Measurements from ENCODE around the gene PLIN3. TPM values are rescaled to one million over a fixed set of nuclear protein-coding genes. Genes with fewer than 3 reads are reported as not detected.
A peak's percentile ranks its signal among the peaks of the same experiment; 100 is the strongest.

PLIN3 gene
- total RNA-seq: 10 to 100 TPM; 18.4 to 28.0 TPM

- ATAC-seq: peak; percentile 96
- intact Hi-C loops (cut with DNase I): no loop called here
- 5 to 10% methylated on average over 9 to 33 of the region's 46 CpGs for WGBS, 2 donors
- H3K9me3 ChIP-seq: no peaks in the 10 kb centered on the region
- no peaks in the 10 kb centered on the region for H3K27me3 ChIP-seq
- DNase-seq: peak; percentile 96 to 97 (median 96)
- peak within 1 kb of the TSS; percentile 53 to 82 (median 67) for H3K27ac ChIP-seq
- peak in 2 of 3 donors; percentile 61 to 75 for TF ChIP-seq POLR2A (IDR thresholded peaks at IDR 0.05)
- TF ChIP-seq, protein P1, sequence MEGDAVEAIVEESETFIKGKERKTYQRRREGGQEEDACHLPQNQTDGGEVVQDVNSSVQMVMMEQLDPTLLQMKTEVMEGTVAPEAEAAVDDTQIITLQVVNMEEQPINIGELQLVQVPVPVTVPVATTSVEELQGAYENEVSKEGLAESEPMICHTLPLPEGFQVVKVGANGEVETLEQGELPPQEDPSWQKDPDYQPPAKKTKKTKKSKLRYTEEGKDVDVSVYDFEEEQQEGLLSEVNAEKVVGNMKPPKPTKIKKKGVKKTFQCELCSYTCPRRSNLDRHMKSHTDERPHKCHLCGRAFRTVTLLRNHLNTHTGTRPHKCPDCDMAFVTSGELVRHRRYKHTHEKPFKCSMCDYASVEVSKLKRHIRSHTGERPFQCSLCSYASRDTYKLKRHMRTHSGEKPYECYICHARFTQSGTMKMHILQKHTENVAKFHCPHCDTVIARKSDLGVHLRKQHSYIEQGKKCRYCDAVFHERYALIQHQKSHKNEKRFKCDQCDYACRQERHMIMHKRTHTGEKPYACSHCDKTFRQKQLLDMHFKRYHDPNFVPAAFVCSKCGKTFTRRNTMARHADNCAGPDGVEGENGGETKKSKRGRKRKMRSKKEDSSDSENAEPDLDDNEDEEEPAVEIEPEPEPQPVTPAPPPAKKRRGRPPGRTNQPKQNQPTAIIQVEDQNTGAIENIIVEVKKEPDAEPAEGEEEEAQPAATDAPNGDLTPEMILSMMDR (IDR thresholded peaks at IDR 0.05): no peak
- peak within 1 kb of the TSS; percentile 30 to 39 for H3K4me3 ChIP-seq
- no peaks in the 10 kb centered on the region for H3K36me3 ChIP-seq (replicated peaks in 1 of 2; ENCODE audit: insufficient read depth in 1 of 2, low read depth in 2 of 2)
- peaks cover 10% of the 10 kb centered on the region for H3K4me1 ChIP-seq
Measured at GRCh38 chr19:4867534-4868285, at the start of gene PLIN3. Gene PLIN3, minus strand, starts transcription at chr19:4867667. Its CDS starts 6,273 bp downstream, at chr19:4861394.

DNA sequence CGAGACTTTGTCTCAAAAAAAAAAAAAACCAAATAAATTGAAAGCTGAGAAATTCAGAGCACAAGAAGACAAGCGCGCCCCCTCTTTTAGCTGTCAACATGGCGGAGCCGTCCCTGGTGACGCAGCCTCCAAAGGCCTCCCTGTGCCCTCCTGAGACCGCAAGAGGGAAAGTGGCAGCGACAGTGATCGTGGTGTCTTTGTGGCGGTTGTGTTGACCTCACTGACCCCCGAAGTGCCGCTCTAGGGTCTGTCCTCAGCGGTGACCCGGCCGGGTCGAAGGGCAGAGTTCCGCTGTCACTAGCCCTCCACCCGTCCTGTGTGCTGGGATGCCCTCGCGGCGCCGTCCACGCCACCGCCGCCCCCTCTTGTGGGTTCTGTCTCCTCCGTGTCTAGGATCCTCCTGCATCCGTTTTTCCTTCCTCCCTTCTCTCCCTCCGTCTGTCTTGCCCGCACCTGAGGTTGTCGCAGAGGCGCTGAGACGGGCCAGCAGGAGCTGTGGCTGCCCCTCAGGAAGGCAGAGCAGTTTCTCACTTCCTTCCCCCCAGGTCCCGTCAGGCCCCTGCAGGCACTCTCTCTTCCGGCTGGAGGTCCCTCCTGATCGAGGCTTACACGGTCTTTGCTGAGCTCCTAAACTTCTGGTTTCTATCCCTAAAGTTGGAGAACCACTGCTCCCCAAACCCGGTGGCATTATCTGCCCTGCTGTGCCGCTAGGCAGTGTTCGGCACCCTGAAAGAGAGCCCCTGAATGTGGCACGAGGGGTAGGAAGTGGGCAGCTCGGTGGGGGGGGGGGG is 49.0 kb upstream of the PLIN3 start:
- H3K9me3 ChIP-seq: no peaks in the 10 kb centered on the region
- DNase-seq: no peak
- WGBS, 2 donors: 70 to 89% methylated on average over 35 to 41 of the region's 41 CpGs
- ATAC-seq: no peak
- intact Hi-C loops (cut with DNase I): no loop called here
- H3K27me3 ChIP-seq: no peaks in the 10 kb centered on the region
- TF ChIP-seq POLR2A (IDR thresholded peaks at IDR 0.05): no peak
- TF ChIP-seq, protein P1 (IDR thresholded peaks at IDR 0.05): no peak
- H3K4me3 ChIP-seq: no peak overlapping the region
- H3K27ac ChIP-seq: peak overlapping the region in 1 of 4 donors; percentile 36
- H3K4me1 ChIP-seq: peaks cover 7% of the 10 kb centered on the region
- no peaks in the 10 kb centered on the region for H3K36me3 ChIP-seq (replicated peaks in 1 of 2; ENCODE audit: insufficient read depth in 1 of 2, low read depth in 2 of 2)

- intact Hi-C loops (cut with DNase I): loop anchor here (5.0 kb wide), 1 partner anchor 103 kb away; no protein-coding TSS in a partner anchor
- ATAC-seq: no peak
Measured at GRCh38 chr19:4914736-4915501, 47.5 kb upstream of the PLIN3 start.

DNA sequence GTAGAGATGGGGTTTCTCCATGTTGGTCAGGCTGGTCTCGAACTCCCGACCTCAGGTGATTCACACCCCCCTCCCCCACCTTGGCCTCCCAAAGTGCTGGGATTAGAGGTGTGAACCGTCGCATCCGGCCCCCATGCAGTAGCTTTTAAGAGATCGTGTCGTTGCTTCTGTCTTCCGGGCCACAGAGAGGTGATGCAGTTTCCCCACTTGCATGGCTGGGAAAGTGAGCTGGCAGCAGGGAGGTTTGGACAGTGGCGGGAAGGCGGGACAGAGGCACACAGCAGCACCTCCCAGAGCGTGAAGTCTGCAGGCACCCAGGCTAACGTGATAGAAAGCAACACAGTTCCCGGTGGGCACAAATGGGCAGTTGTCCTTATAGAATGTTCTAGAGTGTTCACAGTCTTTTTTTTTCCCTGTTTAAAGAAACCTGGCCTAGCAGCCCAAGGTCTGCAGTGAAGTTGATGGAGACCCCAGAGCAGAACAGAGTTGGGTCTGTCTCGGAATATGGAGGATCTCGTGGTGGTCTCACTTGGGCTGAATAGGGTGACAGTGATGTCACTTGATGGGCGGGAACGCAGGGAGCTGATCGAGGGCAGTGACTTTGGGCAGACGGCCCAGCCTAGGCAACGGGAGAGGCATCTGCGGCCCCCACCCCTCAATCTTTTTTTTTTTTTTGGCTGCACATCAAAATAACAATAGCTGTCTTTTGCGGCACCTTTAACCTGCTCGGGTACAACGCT is 46.7 kb upstream of the PLIN3 start:
- no peak for ATAC-seq
- H3K27ac ChIP-seq: no peak overlapping the region
- DNase-seq: no peak
- no peaks in the 10 kb centered on the region for H3K36me3 ChIP-seq (replicated peaks in 1 of 2; ENCODE audit: insufficient read depth in 1 of 2, low read depth in 2 of 2)
- WGBS, 2 donors: 72 to 87% methylated on average over 24 of the region's 24 CpGs
- no peak overlapping the region for H3K4me3 ChIP-seq
- no peaks in the 10 kb centered on the region for H3K9me3 ChIP-seq
- intact Hi-C loops (cut with DNase I): loop anchor here (5.0 kb wide), 1 partner anchor 102 kb away; no protein-coding TSS in a partner anchor
- H3K27me3 ChIP-seq: peaks cover 0 to 3% of the 10 kb centered on the region in 2 donors
- TF ChIP-seq, protein P1 (IDR thresholded peaks at IDR 0.05): no peak
- no peak for TF ChIP-seq POLR2A (IDR thresholded peaks at IDR 0.05)
- peaks cover 26% of the 10 kb centered on the region for H3K4me1 ChIP-seq

More at GRCh38 chr19:4914736-4915501, 47.5 kb upstream of the PLIN3 start:
- H3K4me3 ChIP-seq: no peak overlapping the region
- DNase-seq: peak in 1 of 4 donors; percentile 46
- H3K36me3 ChIP-seq (replicated peaks in 1 of 2; ENCODE audit: insufficient read depth in 1 of 2, low read depth in 2 of 2): no peaks in the 10 kb centered on the region
- TF ChIP-seq POLR2A (IDR thresholded peaks at IDR 0.05): no peak
- TF ChIP-seq, protein P1 (IDR thresholded peaks at IDR 0.05): no peak
- H3K4me1 ChIP-seq: peaks cover 20% of the 10 kb centered on the region
- no peak overlapping the region for H3K27ac ChIP-seq
- no peaks in the 10 kb centered on the region for H3K27me3 ChIP-seq
- H3K9me3 ChIP-seq: no peaks in the 10 kb centered on the region
- WGBS, 2 donors: 75 to 100% methylated on average over 10 to 23 of the region's 23 CpGs
